Neural crest cell (in vitro differentiated cells): Measurements from ENCODE around the gene NPSR1. TPM values are rescaled to one million over a fixed set of nuclear protein-coding genes. Genes with fewer than 3 reads are reported as not detected.

ENCODE experiments used
- DNase-seq: peaks from one replicate; pipeline ENCODE4 v3.0.0; 2021; ENCODE audit warnings: low read depth, mixed read lengths, low spot score
- H3K27ac Mint-ChIP-seq: one replicate; pipeline ENCODE4 v1.8.0; 2021; ENCODE audit warnings: mild to moderate bottlenecking, mixed read lengths; ENCODE audit not compliant: unreplicated experiment
- H3K27me3 Mint-ChIP-seq: 2 replicates; pipeline ENCODE4 v1.8.0; 2021; ENCODE audit warnings: low read depth, mild to moderate bottlenecking, mixed read lengths
- H3K36me3 Mint-ChIP-seq: 2 replicates; pipeline ENCODE4 v1.8.0; 2021; ENCODE audit warnings: low read depth, mild to moderate bottlenecking, mixed read lengths
- H3K4me1 Mint-ChIP-seq: 2 replicates; pipeline ENCODE4 v1.8.0; 2021; ENCODE audit warnings: mixed read lengths
- H3K4me3 Mint-ChIP-seq: one replicate; pipeline ENCODE4 v1.8.0; 2021; ENCODE audit warnings: mild to moderate bottlenecking, mixed read lengths
- H3K9me3 Mint-ChIP-seq: 2 replicates; pipeline ENCODE4 v1.8.0; 2021; ENCODE audit warnings: mixed read lengths
- CTCF ChIP-seq: fragments of 200-600 bp; sonication (generic); conservative IDR thresholded peaks from 2 replicates; pipeline ENCODE4 v1.5.0; 2021; ENCODE audit warnings: antibody characterized with exemption, mild to moderate bottlenecking
- total RNA-seq: library from RNA; stranded (reverse); gene quantifications from 2 replicates; pipeline ENCODE4 v1.2.1, GENCODE V29; 2021

Gene NPSR1
- total RNA-seq, 1 donor from 2014 or later: not detected

GRCh38 chr7:34652809-34653208 lies 5.2 kb upstream of the NPSR1 start:
- H3K27ac Mint-ChIP-seq: peak overlapping the region; percentile 2
- DNase-seq: no peak
- no peak overlapping the region for H3K4me3 Mint-ChIP-seq
- H3K4me1 Mint-ChIP-seq: peaks cover 26% of the 10 kb centered on the region
- no peak for TF ChIP-seq CTCF
- H3K27me3 Mint-ChIP-seq: no peaks in the 10 kb centered on the region
- peaks cover 2% of the 10 kb centered on the region for H3K9me3 Mint-ChIP-seq
- H3K36me3 Mint-ChIP-seq: peaks cover 3% of the 10 kb centered on the region

DNA sequence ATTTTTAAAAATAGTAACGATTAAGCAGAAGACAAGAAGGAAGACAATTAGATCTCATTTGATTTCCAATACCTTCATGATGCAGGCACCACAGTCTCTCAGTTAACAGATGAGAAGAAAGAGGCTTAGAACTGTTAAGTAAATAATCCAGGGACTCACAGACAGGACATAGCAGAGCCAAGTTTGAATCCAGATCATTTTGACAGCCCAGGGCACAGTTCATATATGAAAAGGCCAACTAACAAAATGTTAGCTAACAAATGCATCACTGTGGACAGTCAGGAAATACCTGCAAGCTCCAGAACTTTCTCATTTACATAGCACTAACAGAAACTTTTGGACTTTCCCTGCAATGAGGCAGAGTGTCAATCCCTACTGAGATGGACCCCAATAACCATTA lies 4.2 kb upstream of the NPSR1 start:
- no peak overlapping the region for H3K27ac Mint-ChIP-seq
- no peak overlapping the region for H3K4me3 Mint-ChIP-seq
- H3K4me1 Mint-ChIP-seq: peaks cover 26% of the 10 kb centered on the region
- H3K36me3 Mint-ChIP-seq: peaks cover 3% of the 10 kb centered on the region
- no peak for TF ChIP-seq CTCF
- peaks cover 2% of the 10 kb centered on the region for H3K9me3 Mint-ChIP-seq
- DNase-seq: no peak
- H3K27me3 Mint-ChIP-seq: no peaks in the 10 kb centered on the region

DNA sequence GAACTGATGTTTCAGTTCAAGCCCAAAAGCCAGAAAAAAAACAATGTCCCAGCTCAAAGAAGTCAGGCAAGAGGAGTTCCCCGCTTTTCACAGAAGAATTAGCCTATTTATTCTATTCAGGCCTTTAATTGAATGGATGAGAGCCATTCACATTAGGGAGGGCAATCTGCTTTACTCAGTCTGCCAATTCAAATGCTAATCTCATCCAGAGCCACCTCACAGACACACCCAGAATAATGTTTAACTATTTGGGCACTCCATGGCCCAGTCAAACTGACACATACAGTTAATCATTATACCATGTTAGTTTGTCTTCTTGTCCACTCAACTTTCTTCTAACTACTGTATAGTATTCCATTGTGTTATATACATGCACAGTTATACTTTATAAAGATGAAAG lies 2.6 kb upstream of the NPSR1 start:
- no peak for DNase-seq
- TF ChIP-seq CTCF: no peak
- no peak overlapping the region for H3K27ac Mint-ChIP-seq
- H3K9me3 Mint-ChIP-seq: no peaks in the 10 kb centered on the region
- no peaks in the 10 kb centered on the region for H3K27me3 Mint-ChIP-seq
- H3K36me3 Mint-ChIP-seq: no peaks in the 10 kb centered on the region
- H3K4me1 Mint-ChIP-seq: peaks cover 32% of the 10 kb centered on the region
- no peak overlapping the region for H3K4me3 Mint-ChIP-seq

- no peaks in the 10 kb centered on the region for H3K9me3 Mint-ChIP-seq
- H3K27me3 Mint-ChIP-seq: no peaks in the 10 kb centered on the region
- no peak overlapping the region for H3K4me3 Mint-ChIP-seq
- no peak for DNase-seq
- no peak for TF ChIP-seq CTCF
- no peak overlapping the region for H3K27ac Mint-ChIP-seq
- no peaks in the 10 kb centered on the region for H3K36me3 Mint-ChIP-seq
- peaks cover 32% of the 10 kb centered on the region for H3K4me1 Mint-ChIP-seq
Observed at GRCh38 chr7:34656041-34656440, 2.0 kb upstream of the NPSR1 start.

DNA sequence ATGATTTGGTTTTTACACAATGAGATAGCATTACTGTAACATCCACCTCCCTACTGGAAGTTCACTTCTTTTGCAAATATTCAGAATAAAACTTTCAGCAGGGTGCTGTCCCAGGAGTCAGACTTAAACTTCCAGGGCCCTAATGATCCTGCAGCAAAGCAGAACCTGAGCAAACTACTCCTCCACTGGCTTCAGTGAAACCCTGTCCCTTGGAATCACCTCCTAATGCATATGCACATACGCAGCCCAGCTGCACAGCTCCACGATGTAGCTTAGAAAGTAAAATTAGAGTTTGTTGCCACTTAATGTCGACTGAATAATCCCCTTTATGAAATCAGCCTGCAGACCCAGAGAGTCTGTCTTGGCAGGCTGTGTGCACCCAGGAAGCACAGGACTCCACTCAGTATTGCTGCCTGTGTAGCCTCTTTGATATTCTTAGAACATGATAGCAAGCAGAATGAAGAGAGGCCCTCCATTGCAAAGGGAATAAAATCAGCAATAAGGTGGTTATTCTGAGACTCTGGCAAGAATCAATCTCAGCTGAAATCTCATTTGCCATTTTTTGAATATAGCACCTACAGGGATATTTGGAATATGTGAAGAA lies 1.6 kb downstream of the NPSR1 start:
- H3K9me3 Mint-ChIP-seq: no peaks in the 10 kb centered on the region
- H3K36me3 Mint-ChIP-seq: no peaks in the 10 kb centered on the region
- H3K4me1 Mint-ChIP-seq: peaks cover 32% of the 10 kb centered on the region
- no peaks in the 10 kb centered on the region for H3K27me3 Mint-ChIP-seq
- no peak for DNase-seq
- no peak overlapping the region for H3K4me3 Mint-ChIP-seq
- no peak overlapping the region for H3K27ac Mint-ChIP-seq
- TF ChIP-seq CTCF: no peak
